Lung (tissue), 12 donors: Measurements from ENCODE around the gene FOXO3B. TPM values are rescaled to one million over a fixed set of nuclear protein-coding genes. Genes with fewer than 3 reads are reported as not detected.
A peak's percentile ranks its signal among the peaks of the same experiment; 100 is the strongest.
"Not testable (repeated sequence)": the region's sequence is repeated elsewhere in the genome, so short reads cannot be mapped to it uniquely, and the experiment has no call there.

Experiments
- ATAC-seq: fragments of 200-7000 bp; cut with Tn5 transposase; one replicate; pipeline ENCODE4 v1.9.1; 2020; ENCODE audit warnings: moderate number of reproducible peaks; ENCODE audit not compliant: insufficient read depth, low FRiP score
- DNase-seq, 3 donors: peaks; one replicate each; pipeline ENCODE4 v3.0.0-alpha.2; 2013 to 2017
- H3K27ac ChIP-seq, 2 donors: one replicate each; pipeline ENCODE4 v1.5.1; 2013; ENCODE audit warnings: mild to moderate bottlenecking in 2 of 2, moderate library complexity in 2 of 2, control low read depth in 1 of 2, inconsistent platforms in 1 of 2, low read depth in 1 of 2, low read length in 1 of 2
- H3K27me3 ChIP-seq, 3 donors: one replicate each; pipeline ENCODE4 v1.5.1; 2013; ENCODE audit warnings: low read length in 2 of 3; ENCODE audit not compliant: control insufficient read depth in 3 of 3, insufficient read depth in 3 of 3
- H3K36me3 ChIP-seq, 4 donors: one replicate each; pipeline ENCODE4 v1.5.1; 2013; ENCODE audit warnings: low read length in 4 of 4, mild to moderate bottlenecking in 1 of 4, moderate library complexity in 1 of 4; ENCODE audit not compliant: control insufficient read depth in 4 of 4, insufficient read depth in 4 of 4
- H3K4me1 ChIP-seq, 5 donors: one replicate each; pipeline ENCODE4 v1.5.1; 2013; ENCODE audit warnings: low read length in 5 of 5, mild to moderate bottlenecking in 2 of 5, moderate library complexity in 1 of 5; ENCODE audit not compliant: control insufficient read depth in 5 of 5, insufficient read depth in 5 of 5
- H3K4me3 ChIP-seq: one replicate; pipeline ENCODE4 v1.5.1; 2013; ENCODE audit warnings: mild to moderate bottlenecking, control low read depth, moderate library complexity
- H3K9ac ChIP-seq, 2 donors: one replicate each; pipeline ENCODE4 v1.5.1; 2013; ENCODE audit warnings: low read length in 2 of 2, control low read depth in 1 of 2; ENCODE audit not compliant: insufficient read depth in 1 of 2
- H3K9me3 ChIP-seq, 4 donors: one replicate each; pipeline ENCODE4 v1.5.1; 2013; ENCODE audit warnings: low read length in 3 of 4, mild to moderate bottlenecking in 1 of 4, moderate library complexity in 1 of 4; ENCODE audit not compliant: control insufficient read depth in 4 of 4, insufficient read depth in 3 of 4
- WGBS, 2 donors: extraction: QIAGEN DNeasy Blood & Tissue Kit; methylation state at CpG; one replicate each; pipeline ENCODE4 v1.1.7; 2013; 5-methylcytosine and 5-hydroxymethylcytosine counted together
- polyA plus RNA-seq, 2 donors: library from polyadenylated mRNA; stranded (reverse); fragments of 200-250 nt; gene quantifications; one replicate each; pipeline ENCODE4 v1.2.1, GENCODE V29; 2013
- total RNA-seq, 2 donors: library from RNA; depleted of rRNA in 1 of 2; stranded (reverse); fragments of >200 nt in 1 of 2; gene quantifications; one replicate each; pipeline ENCODE4 v1.2.1, GENCODE V29; 2014 to 2021
- TF ChIP-seq, protein P1 (sequence below): IDR thresholded peaks from 2 replicates; pipeline ENCODE4 v1.5.1; 2012; ENCODE audit warnings: mild to moderate bottlenecking; ENCODE audit errors: control extremely low read depth, extremely low read depth
- donor health status: control.
- donor health status: control.
- donor health status: Bipolar disorder and iron deficiency.
- donor health status: healthy.
- donor health status: DM: yes; HTN: yes; CAD: no.

FOXO3B gene
- total and polyA plus RNA-seq, 4 donors, result 0.47 to 6.5 (median 2.1) TPM

DNA sequence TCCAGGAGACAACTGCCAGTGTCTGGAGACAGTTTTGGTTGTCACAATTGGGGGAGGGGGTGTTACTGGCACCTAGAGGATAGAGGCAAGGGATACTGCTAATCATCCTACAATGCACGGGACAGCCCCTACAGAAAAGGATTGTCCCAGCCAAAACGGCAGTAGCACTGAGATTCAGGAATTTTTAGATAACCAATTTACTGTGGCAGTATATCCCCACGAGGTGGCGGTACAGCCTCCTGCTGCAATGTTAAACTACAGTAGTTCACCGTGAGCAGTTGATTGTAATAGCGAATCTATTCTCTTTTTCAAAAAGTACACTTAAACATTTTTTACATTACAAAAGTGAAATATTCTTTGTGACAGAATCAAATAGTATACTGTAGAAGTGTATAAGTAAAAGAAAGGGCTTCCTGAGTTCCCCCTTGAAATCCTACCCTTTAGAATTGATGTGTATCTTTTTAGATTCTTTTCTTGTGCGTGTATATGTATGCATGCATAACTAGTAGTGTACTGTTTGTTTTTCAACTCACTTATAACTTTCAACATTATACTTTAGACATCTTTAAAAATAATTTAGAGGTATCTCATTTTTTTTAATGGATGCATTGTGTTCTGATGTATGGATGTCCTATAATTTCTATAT is 30.4 kb upstream of the FOXO3B start:
- ATAC-seq (peak; percentile 66), DNase-seq (peak; percentile 66 to 79 (median 78))
- not testable (repeated sequence) for H3K4me1 ChIP-seq, H3K4me3 ChIP-seq, H3K27ac ChIP-seq, H3K36me3 ChIP-seq, H3K9me3 ChIP-seq, H3K9ac ChIP-seq, H3K27me3 ChIP-seq
- 11 to 14% methylated on average over 7 of the region's 7 CpGs for WGBS, 2 donors
- TF ChIP-seq, protein P1, sequence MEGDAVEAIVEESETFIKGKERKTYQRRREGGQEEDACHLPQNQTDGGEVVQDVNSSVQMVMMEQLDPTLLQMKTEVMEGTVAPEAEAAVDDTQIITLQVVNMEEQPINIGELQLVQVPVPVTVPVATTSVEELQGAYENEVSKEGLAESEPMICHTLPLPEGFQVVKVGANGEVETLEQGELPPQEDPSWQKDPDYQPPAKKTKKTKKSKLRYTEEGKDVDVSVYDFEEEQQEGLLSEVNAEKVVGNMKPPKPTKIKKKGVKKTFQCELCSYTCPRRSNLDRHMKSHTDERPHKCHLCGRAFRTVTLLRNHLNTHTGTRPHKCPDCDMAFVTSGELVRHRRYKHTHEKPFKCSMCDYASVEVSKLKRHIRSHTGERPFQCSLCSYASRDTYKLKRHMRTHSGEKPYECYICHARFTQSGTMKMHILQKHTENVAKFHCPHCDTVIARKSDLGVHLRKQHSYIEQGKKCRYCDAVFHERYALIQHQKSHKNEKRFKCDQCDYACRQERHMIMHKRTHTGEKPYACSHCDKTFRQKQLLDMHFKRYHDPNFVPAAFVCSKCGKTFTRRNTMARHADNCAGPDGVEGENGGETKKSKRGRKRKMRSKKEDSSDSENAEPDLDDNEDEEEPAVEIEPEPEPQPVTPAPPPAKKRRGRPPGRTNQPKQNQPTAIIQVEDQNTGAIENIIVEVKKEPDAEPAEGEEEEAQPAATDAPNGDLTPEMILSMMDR, result peak; percentile 24

GRCh38 chr17:18708215-18708614 is 26.1 kb upstream of the FOXO3B start:
- not testable (repeated sequence) for ATAC-seq, H3K9ac ChIP-seq, H3K36me3 ChIP-seq, H3K4me3 ChIP-seq, H3K9me3 ChIP-seq, H3K27ac ChIP-seq, DNase-seq, H3K27me3 ChIP-seq, H3K4me1 ChIP-seq
- 92 to 96% methylated on average over 3 of the region's 3 CpGs for WGBS, 2 donors

GRCh38 chr17:18705955-18706354 is 23.8 kb upstream of the FOXO3B start:
- not testable (repeated sequence) for H3K9ac ChIP-seq, H3K27ac ChIP-seq, H3K36me3 ChIP-seq, H3K27me3 ChIP-seq, H3K4me1 ChIP-seq, ATAC-seq, H3K9me3 ChIP-seq, H3K4me3 ChIP-seq, DNase-seq
- WGBS, 2 donors, result 91 to 92% methylated on average over 3 of the region's 3 CpGs

- DNase-seq, H3K9me3 ChIP-seq, ATAC-seq, H3K36me3 ChIP-seq, H3K4me1 ChIP-seq, H3K27me3 ChIP-seq, H3K27ac ChIP-seq, H3K4me3 ChIP-seq: not testable (repeated sequence)
- H3K9ac ChIP-seq, result peak overlapping the region in 1 of 2 donors; percentile 70
- 56 to 59% methylated on average over 8 of the region's 8 CpGs for WGBS, 2 donors
Measured at GRCh38 chr17:18698473-18699103, 16.5 kb upstream of the FOXO3B start.

DNA sequence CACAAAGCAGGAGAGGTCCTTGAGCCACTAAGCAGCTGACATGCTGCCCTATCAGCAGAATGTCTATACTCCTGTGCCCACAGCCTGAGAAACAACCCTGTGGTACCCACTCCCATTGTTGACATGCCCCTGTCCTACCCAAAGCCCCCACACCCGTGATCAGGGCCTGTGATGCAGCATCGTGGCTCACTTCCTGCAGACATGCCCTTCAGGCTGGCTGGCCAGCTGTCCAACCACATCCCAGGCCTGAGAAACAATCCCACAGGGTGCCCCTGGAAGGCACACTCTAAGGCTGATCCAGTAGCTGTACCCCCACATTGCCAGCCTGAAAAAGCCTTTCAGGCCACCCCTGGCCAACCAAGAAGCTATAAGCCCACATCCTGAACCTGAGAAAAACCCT is 13.0 kb upstream of the FOXO3B start:
- not testable (repeated sequence) for H3K4me1 ChIP-seq, H3K27me3 ChIP-seq, H3K9me3 ChIP-seq, ATAC-seq, DNase-seq, H3K9ac ChIP-seq, H3K4me3 ChIP-seq, H3K36me3 ChIP-seq, H3K27ac ChIP-seq
- WGBS, 2 donors, result 55 to 78% methylated on average over 2 of the region's 2 CpGs

- DNase-seq, result peak in 2 of 3 donors; percentile 3 to 22
- not testable (repeated sequence) for ATAC-seq, H3K36me3 ChIP-seq, H3K27me3 ChIP-seq, H3K9me3 ChIP-seq, H3K4me3 ChIP-seq, H3K4me1 ChIP-seq, H3K9ac ChIP-seq, H3K27ac ChIP-seq
- 2 to 8% methylated on average over 3 of the region's 3 CpGs for WGBS, 2 donors
Measured at GRCh38 chr17:18682668-18683067, 554 bp upstream of the FOXO3B start.

DNA sequence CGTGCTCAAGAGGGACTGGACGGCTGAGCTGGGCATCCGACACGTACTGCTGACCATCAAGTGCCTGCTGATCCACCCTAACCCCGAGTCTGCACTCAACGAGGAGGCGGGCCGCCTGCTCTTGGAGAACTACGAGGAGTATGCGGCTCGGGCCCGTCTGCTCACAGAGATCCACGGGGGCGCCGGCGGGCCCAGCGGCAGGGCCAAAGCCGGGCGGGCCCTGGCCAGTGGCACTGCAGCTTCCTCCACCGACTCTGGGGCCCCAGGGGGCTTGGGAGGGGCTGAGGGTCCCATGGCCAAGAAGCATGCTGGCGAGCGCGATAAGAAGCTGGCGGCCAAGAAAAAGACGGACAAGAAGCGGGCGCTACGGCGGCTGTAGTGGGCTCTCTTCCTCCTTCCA is 4.7 kb downstream of the FOXO3B start:
- not testable (repeated sequence) for H3K36me3 ChIP-seq, H3K4me3 ChIP-seq, H3K27me3 ChIP-seq, H3K27ac ChIP-seq, H3K4me1 ChIP-seq, H3K9ac ChIP-seq, DNase-seq, H3K9me3 ChIP-seq, ATAC-seq
- 97 to 98% methylated on average over 21 to 29 of the region's 29 CpGs for WGBS, 2 donors
